Left ventricle myocardium superior (tissue), 1 donor: ENCODE results near the gene AXIN1. TPM values are rescaled to one million over a fixed set of nuclear protein-coding genes. Genes with fewer than 3 reads are reported as not detected.

Source experiments
- ATAC-seq: fragments of 200-7000 bp; cut with Tn5 transposase; one replicate; pipeline ENCODE4 v1.9.1; 2020; ENCODE audit warnings: mild to moderate bottlenecking, moderate library complexity
- DNase-seq: peaks from one replicate; pipeline ENCODE4 v3.0.0-alpha.2; 2020
- intact Hi-C: fragments of 100-400 bp; cut with micrococcal nuclease; formaldehyde crosslinking; loops from one replicate; pipeline ENCODE4 v1.11.0; 2022
- total RNA-seq: library from RNA; stranded (reverse); fragmentation: NEBNext Ultra II Directional; extraction: Animal tissue kit (Norgen Biotek cat#: 25700); gene quantifications from one replicate; pipeline ENCODE4 v1.2.1, GENCODE V29; 2021
- donor health status: DM: no; HTN: yes; CAD: no; lungs with severe emphysema.

The AXIN1 gene
- total RNA-seq, 1 donor from 2014 or later = 14.4 TPM

GRCh38 chr16:318628-319027 lies 33.9 kb downstream of the AXIN1 start:
- no peak for ATAC-seq
- intact Hi-C loops = no loop called here
- no peak for DNase-seq

- DNase-seq (no peak), ATAC-seq (no peak)
- intact Hi-C loops = no loop called here
Observed at GRCh38 chr16:317583-317982, 34.9 kb downstream of the AXIN1 start.

GRCh38 chr16:316741-317464 lies 35.6 kb downstream of the AXIN1 start:
- ATAC-seq (no peak), DNase-seq (no peak)
- intact Hi-C loops = no loop called here

DNA sequence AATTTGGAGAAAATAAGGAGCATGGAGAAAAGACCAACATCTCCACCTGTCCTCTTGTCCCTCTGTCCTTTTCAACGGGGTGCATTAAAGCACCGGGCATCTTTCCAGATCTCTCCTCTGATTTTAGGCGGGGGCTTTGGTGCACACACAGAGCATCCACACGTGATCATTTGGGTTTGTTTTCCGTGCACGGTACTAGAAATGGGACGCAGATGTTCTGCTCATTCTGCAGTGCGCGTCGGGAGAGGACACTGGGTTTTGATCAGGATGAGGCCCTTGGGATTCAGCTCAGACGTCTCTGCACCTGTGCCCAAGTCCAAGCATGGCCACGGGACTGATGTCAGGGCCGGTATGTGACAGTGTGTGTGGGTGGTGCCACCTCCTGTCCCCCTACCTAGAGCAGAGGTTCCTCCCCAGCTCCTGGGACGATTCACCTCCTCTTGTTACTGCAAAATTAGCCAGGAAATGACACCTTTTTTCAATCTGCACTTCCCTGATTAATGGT lies 37.7 kb downstream of the AXIN1 start:
- ATAC-seq (no peak), DNase-seq (no peak)
- intact Hi-C loops = no loop called here

- ATAC-seq (no peak), DNase-seq (no peak)
- intact Hi-C loops = no loop called here
Observed at GRCh38 chr16:314351-314750, 38.2 kb downstream of the AXIN1 start.

GRCh38 chr16:311725-312124 lies 40.8 kb downstream of the AXIN1 start:
- intact Hi-C loops = no loop called here
- ATAC-seq (no peak), DNase-seq (no peak)

GRCh38 chr16:309476-309875 lies 43.0 kb downstream of the AXIN1 start:
- intact Hi-C loops = no loop called here
- no peak for ATAC-seq
- no peak for DNase-seq

DNA sequence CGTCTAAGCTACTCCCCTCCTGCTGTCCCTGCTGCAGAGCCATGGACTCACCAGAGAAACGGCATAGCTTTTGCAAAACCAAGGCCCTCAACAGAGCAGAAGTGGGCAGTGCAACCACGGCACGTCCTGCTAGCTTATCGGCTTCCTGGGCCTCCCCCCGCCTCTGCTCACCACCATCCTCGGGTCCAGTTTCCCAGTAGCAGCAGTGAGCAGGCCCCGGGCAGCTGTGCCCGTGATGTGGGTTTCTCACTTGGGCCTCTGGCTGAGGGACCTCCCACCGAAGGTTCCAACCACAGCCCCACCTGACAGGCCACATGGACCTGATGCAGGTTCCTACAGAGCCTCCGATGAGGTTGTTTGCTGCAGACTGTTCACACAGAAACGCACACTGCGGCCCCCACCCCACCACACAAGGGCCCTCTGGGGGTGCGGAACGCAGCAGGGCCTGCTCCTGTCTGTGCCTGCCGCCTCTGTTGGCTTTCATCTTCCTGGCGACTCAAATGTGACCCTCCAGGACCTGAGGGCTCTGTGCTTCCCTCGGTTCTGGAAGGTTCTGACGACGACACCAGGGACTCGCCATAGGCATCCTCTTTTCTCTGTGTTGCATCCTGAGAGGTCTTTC lies 44.7 kb downstream of the AXIN1 start:
- DNase-seq (no peak), ATAC-seq (no peak)
- intact Hi-C loops = no loop called here

DNA sequence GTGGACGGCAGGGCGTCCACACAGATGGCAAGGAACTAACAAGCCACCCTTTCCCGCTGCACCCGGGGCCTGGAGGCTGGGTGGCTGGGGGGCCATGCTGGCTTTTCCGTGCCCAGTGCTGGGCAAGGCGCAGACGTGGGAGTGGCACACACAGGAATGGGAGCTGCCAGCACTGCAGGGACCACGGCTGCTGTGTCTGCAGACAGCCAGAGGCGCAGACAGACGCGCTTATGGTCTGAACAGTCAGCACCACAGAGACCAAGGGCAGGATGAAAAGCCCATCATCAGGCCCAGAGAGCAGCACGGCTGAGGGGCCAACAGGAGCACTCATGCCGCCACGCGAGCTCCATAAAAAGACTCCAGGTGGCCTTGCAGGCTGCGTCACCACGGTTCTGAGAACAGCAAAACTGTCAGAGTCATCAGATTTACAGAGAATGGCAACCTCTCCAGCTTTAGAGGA lies 45.6 kb downstream of the AXIN1 start:
- intact Hi-C loops = no loop called here
- ATAC-seq (no peak), DNase-seq (no peak)

GRCh38 chr16:305916-306626 lies 46.5 kb downstream of the AXIN1 start:
- intact Hi-C loops = no loop called here
- DNase-seq = no peak
- no peak for ATAC-seq

GRCh38 chr16:303760-304505 lies 48.6 kb downstream of the AXIN1 start:
- ATAC-seq = no peak
- intact Hi-C loops = no loop called here
- DNase-seq = no peak

- intact Hi-C loops = no loop called here
- ATAC-seq (no peak), DNase-seq (no peak)
Observed at GRCh38 chr16:301950-302349, 50.6 kb downstream of the AXIN1 start.

DNA sequence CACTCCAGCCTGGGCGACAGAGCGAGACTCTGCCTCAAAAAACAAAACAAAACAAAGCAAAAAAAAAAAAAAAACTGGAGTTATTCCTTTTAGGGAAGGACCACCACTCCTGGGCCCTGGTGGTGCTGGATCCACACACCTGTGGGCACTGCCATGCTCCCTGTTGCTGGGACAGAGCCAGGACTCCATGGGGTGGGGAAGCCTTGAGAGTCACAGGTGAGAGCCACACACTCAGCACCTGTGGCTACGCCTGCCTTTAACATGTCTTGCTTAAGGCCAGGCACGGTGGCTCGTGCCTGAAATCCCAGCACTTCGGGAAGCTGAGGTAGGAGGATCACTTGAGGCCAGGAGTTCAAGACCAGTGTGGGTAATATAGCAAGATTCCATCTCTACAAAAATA lies 51.3 kb downstream of the AXIN1 start:
- ATAC-seq = no peak
- intact Hi-C loops = no loop called here
- no peak for DNase-seq

DNA sequence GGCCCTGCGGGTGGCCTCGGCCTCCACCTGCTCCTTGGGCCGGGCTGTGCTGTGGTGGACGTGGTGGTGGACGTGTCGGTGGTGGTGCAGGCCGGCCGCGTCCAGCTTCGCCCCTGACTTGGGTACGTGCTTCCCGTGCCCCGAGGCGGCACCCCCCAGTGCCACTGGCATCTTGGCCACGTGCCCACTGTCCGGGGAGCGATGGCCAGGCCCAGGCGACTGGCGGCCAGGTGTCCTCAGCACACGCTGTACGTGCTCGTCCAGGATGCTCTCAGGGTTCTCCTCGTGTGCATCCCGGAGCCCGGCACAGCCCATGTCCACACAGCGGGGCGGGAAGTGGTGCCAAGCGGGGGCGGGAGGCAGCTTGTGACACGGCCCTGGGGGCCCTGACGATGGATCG lies 54.7 kb downstream of the AXIN1 start:
- ATAC-seq (no peak), DNase-seq (no peak)

DNA sequence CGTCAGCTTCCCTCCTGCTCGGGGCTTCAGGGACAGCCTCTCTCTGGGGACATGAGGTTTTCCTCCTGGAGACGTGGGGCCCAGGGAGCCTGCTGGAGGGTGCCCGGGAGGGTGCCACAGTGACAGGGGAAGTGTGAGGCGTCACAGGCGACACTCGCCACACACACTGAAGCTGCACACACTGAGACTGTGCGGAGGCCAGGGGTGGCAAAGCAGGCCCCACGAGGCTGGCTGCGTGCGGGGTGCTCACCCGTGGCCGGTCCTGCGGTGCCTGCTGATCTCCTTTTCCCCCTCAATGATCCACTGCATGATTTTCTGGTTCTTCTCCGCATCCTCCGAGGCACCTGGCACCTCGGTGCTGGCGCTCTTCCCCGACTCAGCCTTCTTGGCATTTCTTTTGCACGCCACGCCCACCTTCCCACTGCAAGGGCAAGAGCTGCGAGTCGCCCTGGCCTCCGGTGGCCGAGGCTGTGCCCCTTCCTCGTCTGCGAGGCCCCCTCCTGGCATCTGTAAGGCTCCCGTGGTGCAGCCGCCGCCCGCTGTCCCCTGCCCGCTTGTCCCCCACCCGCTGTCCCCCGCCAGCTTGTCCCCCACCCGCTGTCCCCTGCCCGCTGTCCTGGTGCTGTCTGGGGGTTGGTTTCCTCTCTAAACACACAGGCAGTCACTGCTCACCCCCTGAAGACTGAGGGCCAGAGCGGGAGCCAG lies 55.6 kb downstream of the AXIN1 start:
- intact Hi-C loops = no loop called here
- ATAC-seq (no peak), DNase-seq (no peak)

More for the DNA sequence above, 54.7 kb downstream of the AXIN1 start:
- intact Hi-C loops = no loop called here

GRCh38 chr16:296276-296675 lies 56.2 kb downstream of the AXIN1 start:
- intact Hi-C loops = no loop called here
- ATAC-seq (no peak), DNase-seq (no peak)

DNA sequence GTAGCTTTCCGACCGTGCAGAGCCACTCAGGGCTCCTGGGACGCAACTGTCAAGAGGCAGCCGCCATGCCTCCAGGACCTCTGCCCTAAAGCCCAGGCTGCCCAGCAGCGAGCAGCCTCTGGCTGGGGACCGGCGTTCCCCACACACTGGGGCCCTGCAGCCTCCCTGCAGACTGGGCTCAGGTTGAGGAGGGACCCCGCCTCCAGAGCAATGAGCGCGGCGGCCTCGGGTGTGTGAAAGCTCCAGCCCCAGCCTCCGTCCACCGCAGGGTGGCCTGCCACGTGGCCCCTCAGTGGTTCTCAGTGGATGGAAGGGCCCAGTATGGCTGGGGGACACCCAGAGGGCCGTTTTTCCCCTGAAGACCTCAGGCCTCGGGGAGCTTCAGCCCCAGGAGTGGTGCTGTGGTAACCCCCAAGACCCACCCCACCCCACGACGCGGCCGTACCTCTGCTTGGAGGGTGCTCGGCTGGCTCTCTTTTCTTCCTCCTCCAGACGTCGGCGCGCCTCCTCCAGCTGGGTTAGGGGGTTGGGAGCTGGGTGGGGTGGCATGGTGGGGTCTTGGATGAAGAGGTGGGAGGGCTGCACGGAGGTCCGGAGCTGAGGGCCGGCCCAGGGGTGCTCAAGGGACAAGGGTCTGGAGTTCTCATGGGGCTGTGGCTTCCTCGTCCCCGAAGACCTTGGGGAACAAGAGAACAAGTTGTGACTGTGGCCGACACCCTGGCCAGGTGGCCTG lies 59.3 kb downstream of the AXIN1 start:
- no peak for DNase-seq
- intact Hi-C loops = no loop called here

GRCh38 chr16:291539-291938 lies 61.0 kb downstream of the AXIN1 start:
- DNase-seq (no peak), ATAC-seq (no peak)
- intact Hi-C loops = no loop called here

More for the DNA sequence above, 59.3 kb downstream of the AXIN1 start:
- no peak for ATAC-seq
